GM23338 (cell line): ENCODE data around the gene ACCS. TPM values are rescaled to one million over a fixed set of nuclear protein-coding genes. Genes with fewer than 3 reads are reported as not detected.

ENCODE experiments used
- polyA plus RNA-seq: library from polyadenylated mRNA; unstranded; fragments of >200 nt; fragmentation: Nextera tagmentation; extraction: Ambion mirVana; gene quantifications from 2 replicates; pipeline ENCODE4 v1.2.1, GENCODE V29; 2016
- total RNA-seq: library from RNA; depleted of rRNA; stranded (reverse); fragments of >200 nt; shearing (Covaris generic); gene quantifications from 2 replicates; pipeline ENCODE4 v1.2.3, GENCODE V29; 2014; rRNA removed

Gene ACCS
- total and polyA plus RNA-seq, 2 experiments from 2014 or later, result 3.6 to 6.6 TPM

Other genes with a start within 250 kb of the ACCS start
- gene ALKBH3, start 185.4 kb upstream of the ACCS start, total RNA-seq, result 10.3 and 10.8 TPM in 2 replicates
- 7.9 and 10.7 TPM in 2 replicates for gene ALKBH3, start 185.4 kb upstream of the ACCS start, polyA plus RNA-seq
- 2.5 and 2.6 TPM in 2 replicates for gene C11orf96, start 123.6 kb upstream of the ACCS start, total RNA-seq
- 0.31 and 1.4 TPM in 2 replicates for gene C11orf96, start 123.6 kb upstream of the ACCS start, polyA plus RNA-seq
- not detected in 2 replicates for gene ACCSL, start 18.3 kb upstream of the ACCS start, total RNA-seq
- gene ACCSL, start 18.3 kb upstream of the ACCS start, polyA plus RNA-seq, result not detected in 2 replicates
- gene EXT2, start 29.4 kb downstream of the ACCS start, total RNA-seq, result 43.7 and 48.6 TPM in 2 replicates
- 11.7 and 15.9 TPM in 2 replicates for gene EXT2, start 29.4 kb downstream of the ACCS start, polyA plus RNA-seq
- not detected in 2 replicates for gene ALX4, start 243.9 kb downstream of the ACCS start, total RNA-seq
- not detected in 2 replicates for gene ALX4, start 243.9 kb downstream of the ACCS start, polyA plus RNA-seq